COLO829 (cell line): Measurements from ENCODE around the gene ARHGEF10L.

Experiments
- DNase-seq: peaks from one replicate; pipeline ENCODE4 v3.0.0; 2012; ENCODE audit warnings: low spot score

ARHGEF10L gene

DNA sequence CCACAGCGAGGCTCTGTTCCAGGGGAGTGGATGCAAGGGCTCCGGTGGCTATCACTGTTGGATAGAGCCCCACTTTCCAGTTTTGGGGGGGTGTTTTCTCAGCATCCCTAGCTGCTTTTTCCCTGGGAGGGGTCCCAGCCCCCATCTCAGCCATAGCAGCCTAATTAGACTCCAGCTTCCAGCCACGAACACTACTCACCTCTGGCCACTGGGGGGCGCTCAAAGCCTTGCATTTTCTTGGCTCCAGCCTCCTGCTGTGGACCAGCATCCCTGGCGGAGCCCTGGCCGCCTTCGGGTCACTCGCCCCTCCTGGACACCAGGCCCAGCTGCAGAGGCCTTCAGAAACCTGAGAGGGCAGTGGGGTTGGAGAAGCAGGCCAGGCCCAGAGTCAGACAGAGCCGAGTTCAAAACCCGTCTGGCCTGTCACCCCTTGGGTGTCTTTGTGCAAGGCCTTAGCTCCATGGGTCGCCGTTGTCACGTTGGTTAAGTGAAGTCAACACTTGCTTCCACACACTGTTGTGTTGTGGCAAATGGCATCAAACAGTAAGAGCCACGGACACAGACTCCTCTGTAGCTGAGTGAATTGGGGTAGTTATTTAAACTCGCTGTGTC is 122.2 kb downstream of the ARHGEF10L start:
- DNase-seq = peak; percentile 64

DNA sequence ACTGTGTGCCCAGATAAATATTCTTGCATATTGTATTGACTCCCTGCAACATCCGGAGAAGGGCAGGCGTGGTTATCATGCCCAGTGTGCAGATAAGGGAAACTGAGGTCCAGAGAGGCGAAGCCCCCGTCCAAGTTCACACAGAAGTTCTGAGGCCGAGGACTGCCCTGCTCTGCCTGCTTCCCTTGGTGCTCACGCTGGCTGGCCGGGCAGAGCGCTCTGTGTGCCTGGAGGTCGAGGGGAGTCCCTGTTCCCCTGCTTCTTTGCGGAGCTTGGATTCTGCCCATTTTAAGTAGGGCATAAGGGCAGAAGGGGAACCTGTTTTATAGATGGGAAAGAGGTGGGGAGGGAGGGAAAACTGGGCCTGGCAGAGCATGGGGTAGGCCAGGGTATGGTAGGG is 122.8 kb downstream of the ARHGEF10L start:
- no peak for DNase-seq

DNA sequence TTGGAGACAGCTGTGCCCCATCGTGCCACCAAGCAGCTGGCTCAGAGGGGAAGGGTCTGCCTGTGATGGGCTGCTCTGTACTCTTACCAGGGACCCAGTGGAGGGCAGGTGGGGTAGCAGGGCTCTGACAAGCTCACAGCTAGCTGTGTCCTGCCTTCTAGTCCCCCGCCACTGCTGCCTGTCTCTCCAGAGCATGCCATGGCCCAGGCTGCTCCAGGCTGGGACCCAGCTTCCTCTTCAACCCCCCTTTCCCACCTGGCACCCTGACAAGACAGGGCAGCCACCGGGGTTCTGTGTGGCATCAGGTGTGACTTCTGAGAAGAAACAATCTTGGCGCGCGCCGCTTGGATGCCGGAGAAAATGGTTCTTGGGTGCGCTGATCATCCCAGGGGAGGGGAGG is 123.3 kb downstream of the ARHGEF10L start:
- DNase-seq = no peak

DNA sequence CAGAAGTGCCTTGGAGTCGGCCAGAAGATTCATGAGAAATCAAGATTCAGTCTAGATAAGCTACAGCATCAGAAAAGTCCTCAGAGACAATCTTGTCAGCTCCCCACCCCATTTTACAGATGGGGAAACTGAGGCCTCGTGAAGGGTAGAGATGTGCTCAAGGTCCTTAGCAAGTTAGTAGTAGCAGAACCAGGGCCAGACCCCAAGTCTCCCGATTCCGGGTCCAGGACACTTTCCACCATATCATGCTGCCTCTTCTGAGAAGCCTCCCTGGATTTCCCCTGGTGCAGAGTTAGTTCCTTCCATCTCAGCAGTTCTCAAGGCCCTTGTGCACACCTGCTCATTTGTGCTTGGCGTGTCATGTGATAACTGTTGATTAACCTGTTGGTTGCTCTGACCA is 124.1 kb downstream of the ARHGEF10L start:
- DNase-seq = no peak

DNA sequence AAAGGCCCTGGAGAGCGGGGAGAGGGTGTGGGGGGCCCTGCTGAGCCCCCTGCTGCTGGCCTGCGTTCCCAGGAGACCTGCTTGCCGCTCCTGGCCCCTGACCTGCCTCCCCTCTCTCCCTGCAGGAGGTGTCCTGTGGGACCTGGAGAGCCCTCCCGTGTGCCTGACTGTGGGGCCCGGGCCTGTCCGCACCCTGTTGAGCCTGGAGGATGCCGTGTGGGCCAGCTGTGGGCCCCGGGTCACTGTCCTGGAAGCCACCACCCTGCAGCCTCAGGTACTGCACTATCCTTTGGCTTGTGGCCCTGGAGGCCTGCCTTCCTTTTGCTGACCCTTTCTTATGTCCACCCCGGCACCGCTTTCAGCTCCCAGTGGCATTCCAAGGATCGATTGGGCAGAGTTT is 124.8 kb downstream of the ARHGEF10L start:
- no peak for DNase-seq

DNA sequence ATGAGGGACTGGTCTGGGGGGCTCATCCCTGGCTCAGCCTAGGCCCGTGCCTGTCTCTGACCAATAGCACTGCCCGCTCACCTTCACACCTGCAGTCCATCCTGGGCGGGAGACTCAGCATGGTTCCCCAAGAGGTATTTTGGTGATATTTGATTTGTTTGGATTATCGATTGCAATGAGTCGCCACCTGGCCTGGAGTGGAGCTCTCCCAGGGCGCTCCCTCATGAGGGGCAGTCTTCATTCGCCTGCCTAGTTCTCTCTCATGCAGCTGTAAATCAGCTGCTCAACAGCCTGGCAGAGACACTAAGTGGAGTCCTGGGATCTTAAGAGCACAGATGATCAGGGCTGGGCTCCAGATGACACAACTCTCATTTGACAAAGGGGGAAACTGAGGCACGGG is 125.6 kb downstream of the ARHGEF10L start:
- DNase-seq = no peak

DNA sequence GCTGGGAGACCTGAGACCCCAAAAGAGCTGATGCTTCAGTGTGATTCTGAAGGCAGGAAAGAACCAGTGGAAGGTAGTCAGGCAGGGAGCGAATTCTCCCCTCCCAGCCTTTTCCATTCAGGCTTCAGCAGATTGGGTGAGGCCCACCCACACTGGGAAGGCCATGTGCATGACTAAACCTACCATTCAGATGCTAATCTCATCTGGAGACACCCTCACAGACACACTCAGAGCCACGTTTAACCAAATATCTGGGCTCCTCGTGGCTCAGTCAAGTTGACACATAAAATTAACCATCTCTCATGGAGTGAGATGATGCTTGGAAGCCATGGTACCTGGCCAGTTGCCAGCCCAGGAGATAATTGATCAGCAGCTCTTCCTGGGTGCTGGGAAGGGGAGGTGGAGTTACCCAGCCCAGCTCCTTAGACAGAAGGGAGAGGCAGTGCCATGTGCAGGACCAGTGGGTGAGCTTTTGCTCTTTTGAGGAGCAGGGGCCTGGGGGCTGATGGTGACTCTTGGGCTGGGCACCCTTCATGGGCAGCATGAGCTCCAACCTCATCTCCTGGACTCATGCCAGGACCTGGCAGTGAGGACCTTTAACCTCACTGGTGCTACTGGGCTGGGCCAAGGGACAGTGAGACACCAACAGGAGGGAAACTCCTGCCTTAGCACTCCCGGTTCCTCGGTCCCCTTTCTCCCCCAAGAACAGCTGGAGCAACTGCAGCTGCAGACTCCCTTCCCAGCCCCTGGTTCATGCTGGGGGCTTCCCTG is 126.6 kb downstream of the ARHGEF10L start:
- DNase-seq = no peak

DNA sequence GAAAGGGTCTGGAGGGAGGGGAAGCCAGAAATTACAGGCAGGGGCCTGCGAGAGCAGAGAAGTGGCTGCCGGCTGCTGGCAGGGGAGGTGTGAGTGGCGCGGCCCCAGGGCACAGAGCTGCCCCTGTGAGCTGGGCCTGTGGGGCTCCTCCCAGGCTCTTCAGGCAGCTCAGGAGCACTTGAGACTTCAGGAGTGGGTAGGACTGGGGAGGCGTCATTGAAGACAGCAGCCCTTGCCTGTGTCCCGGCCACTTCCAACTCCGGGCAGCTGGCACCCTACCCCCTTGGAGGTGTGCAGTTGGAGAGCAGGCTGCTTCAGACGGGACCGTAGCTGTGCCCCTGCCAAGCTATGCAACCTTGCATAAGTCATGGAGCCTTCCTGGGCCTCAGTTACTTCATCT is 128.1 kb downstream of the ARHGEF10L start:
- no peak for DNase-seq

DNA sequence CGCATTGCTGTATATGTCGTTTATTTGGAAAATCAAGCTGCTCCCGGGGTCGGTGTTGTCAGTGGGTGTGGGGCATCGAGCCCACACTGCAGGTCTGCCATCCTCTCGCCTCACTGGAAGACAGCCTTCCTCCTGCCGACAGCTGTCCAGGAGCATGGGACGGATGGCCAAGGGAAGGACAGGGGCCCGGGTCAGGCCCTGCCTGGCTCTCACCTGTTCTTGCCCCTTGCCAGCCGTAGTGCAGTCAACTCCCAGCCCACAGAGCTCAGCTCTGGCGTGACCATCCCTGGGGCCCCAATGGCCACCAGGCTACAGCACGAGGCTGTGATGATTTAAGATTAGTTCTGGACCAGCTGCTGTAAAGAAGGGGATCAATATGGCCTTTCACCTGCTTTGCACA is 128.7 kb downstream of the ARHGEF10L start:
- no peak for DNase-seq

DNA sequence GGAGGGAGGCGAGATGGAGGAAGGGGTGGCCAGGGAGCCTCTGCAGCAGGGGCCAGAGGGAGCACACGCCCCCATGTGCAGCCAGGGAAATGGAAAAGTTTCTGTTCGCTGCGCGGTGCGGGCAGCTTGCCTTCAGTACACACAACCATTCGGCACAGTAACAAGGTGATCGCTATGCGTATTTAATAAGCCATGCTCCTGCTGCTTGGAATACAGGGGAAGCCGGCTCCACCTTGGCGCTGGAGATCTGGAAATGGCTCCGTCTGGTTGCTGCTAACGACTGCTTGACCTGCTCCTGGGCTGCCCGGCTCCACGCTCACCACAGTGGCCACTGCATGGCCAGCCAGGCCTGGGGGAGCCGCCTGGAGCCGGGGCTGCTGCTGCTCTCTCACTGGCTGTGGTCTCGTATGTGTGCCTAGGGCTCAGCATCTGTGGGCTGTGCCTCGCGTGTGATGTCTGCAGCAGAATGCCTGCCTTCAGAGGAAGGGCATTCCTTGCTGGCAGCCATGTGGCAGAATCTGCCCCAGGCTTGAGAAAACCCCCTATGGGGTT is 129.2 kb downstream of the ARHGEF10L start:
- no peak for DNase-seq

DNA sequence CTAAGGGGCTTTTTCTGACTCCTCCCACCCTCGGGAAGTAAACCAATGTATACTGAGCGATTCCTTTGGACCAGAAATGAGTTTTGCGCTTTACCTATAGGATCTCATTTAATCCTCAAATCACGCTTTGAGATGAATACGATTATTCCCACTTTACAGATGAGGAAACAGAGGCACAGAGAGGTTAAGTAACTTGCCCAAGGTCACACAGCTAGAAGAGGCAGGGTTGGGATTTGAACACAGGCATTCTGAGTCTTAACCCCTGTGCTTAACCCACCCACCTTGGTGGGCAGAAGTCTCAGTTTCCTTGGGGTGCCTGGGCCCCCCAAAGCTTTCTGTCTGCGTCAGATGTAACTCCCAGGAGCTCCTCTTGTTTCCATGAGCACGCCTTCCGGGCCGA is 129.8 kb downstream of the ARHGEF10L start:
- DNase-seq = no peak

DNA sequence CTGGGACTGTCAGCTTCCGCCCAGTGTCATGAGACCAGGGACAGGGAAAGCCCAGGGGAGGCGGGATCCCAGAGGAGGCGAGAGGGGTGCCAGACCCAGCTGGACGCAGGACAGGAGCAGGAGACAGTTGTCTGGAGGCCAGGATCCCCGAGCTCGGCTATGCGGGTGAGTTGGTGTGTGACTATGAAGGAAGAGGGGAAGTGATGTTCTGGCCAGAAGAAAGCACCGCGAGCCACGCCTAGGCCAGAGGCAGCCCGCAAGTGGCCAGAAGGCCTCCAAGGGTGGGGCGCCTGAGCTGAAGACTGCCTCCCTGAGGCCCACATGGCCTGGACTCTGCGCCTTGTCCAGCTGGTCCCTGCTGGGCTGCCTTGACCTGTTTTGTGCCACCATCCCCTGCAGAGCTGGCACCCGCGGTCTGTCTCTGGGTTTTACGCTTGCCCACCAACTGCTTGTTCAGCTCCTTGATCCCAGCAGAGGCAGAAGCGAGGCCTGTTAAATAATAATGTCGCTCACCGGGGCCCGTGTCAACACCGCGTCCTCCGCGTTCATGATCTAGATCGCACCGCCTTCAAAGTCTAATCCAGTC is 130.5 kb downstream of the ARHGEF10L start:
- DNase-seq = no peak

DNA sequence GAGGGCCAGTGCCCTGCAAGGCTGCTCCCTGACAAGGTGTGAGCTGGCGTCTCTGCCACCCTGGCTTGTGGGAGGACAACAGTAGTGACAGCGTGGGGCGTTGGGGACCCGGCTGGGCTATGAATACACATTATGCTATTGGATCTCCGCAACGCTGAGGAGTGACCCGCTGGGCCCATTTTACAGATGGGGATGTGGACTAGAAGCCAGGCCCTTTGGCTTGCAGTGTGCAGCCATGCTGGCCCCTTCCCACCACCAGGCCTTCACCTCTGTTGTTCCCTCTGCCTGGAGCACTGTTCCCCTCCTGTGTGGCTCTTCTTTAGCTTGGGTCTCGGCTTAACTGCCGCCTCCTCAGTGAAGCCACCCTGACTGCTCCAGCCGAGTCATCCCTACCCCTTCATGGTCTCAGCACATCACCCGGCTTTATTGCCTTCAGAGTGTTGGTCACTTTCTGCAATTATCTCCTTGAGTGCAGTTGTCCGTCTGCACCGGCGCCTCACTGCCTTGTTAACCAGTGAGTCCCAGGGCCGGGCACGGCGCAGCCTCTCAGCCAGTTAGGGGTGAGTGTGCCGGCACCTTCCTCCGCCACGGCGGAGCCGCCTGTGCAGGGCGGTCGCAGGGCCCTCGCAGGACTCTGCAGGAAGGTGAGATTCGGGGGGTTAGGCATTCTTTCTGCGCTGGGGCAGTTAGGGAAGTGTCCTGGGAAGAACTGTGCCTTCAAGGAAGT is 131.3 kb downstream of the ARHGEF10L start:
- no peak for DNase-seq

DNA sequence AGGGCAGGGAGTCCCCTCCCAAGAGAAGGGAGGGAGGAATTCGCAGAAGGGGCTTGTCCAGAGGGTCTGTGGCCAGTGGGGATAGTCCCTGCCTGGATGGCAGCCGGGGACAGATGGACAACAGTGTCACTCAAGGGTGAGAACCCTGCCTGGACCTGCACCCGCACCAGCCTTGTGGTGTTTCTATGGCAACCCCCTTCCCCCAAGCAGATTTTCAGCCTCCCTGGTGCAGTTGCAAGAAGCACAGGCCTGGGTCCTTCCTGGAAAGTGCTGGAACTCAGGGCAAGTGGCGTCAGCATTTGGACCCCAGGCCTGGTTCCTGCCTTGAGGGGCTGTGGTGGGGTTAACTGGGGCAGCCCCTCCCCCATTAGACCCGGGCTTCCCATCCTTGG is 131.8 kb downstream of the ARHGEF10L start:
- no peak for DNase-seq

DNA sequence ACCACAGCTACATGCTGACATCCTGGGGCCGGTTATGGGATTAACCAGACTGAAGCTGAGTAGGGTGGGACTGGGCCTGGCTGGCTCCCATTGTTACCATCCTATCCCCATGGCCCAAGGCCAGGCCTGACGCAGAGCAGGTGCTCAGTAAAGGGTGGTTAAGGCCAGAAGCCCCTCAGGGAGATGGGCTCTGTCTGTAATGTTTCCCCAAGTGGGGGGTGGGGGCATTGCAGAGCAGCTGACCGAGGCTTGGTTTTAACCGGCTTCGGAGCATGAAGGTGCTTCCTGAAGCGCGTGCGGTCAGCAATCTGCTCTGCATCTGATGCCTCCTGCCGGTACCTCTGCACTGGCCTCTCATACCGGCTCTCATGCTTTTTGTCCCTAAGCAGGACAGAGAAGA is 132.2 kb downstream of the ARHGEF10L start:
- no peak for DNase-seq

DNA sequence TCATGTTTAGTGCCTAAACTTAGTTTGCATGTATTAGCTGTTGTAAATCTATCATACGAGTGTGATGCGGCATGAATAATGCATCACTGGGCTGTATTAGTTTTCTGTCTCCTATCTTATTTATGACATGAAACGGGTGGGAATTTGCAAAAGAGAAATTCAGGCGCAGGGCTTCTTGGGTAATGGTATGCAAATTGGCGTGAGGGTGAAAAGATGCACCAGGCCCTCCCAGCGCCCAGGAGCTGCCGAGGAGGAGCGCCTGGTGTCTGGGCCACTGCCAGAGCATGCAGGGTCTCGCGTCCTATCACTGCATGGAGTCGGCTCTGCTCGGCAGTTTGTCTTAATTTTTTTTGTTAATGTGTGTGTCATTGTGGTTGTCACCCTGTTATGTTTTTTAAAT is 132.7 kb downstream of the ARHGEF10L start:
- DNase-seq = no peak

DNA sequence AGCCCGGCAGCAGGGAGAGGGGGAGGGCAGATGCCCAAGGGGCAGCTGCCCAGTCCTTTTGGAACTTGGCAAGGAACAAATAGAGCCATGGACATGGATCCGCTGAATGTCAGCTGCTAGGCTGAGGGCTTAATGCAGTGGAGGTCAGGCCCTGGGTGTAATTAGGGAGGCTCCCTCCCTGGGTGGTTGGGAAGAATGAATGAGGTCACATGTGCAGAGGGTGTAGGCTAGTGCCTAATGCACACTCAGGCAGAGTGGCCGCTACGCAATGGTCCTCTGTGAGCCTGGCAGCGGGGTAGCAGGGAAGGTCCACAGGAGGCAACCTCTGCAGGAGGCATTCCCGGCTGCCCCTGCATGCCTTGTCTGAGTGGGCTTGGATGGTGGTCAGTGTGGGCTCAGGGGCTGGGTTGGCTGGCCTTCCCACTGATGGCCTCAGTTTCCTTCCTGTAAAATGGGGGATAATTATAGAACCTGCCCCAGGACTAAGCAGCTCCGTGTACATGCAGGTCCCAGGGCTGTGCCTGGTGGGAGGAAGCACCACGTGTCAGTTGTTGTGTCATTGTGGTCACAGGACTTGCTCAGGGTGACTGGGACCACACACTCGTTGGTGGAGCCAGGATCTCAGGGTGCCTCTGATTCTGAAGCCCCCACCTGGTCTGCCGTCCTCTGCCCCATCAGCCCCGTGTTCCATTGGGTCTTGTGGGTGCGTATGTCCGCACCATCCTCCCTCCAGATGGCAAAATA is 134.0 kb downstream of the ARHGEF10L start:
- no peak for DNase-seq

DNA sequence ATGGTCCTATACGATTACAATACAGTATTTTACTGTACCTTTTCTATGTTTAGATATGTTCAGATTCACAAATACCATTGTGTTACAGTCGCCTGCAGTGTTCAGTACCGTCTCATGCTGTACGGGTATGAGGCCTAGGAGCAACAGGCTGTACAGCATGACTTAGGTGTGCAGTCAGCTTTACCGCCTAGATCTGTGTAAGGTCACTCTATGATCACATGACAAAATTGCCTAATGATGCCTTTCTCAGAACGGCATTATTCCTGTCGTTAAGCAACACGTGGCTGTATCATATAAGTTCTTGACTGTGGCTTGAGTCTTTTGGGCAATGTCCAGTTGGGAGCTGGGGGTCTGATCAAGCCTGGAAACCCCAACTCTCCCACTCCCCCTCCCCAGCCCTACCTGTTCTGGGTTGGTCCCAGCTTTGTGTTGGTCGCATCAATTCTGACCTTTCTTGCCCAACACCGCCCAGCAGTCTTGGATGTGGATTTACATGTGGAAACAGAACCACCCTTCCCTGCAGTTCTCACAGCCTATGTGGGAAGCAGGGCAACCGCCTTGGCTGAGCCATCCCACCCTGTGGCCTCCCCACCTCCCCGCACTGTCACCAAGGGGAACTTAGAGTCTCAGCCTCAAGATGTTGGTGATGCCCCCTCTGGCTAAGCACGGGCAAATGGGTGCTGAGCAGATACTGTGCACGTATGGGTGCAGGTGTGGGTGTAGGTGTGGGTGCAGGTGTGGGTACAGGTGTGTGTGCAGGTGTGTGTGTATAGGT is 135.4 kb downstream of the ARHGEF10L start:
- no peak for DNase-seq

DNA sequence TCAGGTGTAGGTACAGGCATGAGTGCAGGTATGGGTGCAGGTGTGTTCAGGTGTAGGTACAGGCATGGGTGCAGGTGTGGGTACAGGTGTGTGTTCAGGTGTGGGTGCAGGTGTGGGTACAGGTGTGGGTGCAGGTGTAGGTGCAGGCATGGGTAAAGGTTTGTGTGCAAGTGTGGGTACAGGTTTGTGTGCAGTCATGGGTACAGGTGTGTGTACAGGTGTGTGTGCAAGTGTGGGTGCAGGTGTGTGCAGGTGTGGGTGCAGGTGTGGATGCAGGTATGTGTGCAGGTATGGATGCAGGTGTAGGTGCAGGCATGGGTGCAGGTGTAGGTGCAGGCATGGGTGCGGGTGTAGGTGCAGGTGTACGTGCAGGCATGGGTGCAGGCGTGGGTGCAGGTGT is 136.2 kb downstream of the ARHGEF10L start:
- no peak for DNase-seq

DNA sequence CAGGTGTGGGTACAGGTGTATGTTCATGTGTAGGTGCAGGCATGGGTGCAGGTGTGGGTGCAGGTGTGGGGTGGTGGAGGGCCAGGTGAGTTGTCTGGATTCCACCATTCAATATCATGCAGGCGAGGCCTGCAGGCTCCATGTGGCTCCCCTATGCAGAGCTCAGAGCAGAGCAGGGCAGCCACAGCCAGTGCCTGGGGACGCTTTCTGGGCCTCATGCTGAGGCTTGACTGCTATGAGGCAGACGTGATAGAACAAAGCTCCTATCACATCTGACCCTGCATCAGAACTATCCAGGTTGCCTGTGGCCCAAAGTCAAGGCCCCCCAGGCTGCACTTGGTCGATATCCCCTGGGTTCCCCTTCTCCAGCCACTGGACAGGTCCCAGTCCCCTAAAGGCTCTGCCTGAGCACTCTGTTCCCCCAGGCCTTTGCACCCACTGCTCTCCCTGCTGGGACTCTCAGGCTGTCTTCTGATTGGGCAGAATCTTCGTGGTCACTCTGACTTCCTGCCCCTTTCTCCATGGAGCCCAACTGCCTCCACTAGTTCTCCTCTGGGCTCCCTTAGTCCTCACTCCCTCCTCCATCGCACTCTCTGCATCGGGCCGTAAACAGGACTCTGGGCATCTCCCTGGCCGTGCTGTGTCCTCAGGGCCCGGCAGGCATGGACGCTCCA is 137.0 kb downstream of the ARHGEF10L start:
- no peak for DNase-seq

DNA sequence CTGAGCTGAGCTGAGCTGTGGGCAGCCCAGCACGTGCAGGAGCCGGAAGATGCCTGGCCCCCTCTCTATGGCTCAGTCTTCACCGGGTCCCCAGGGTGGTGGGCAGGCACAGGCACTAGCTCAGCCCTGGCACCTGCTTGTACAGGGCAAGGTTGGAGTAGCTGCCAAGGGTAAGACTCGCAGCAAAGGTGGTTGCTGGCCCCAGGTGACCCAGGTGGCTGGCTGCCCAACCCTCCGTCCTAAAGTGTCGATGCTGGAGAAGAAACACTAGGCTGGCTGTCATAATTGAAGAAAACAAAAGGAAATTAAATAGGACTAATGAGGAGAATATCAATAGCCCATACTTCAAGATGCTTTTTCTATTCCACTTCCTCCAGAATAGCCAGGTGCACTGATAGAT is 138.5 kb downstream of the ARHGEF10L start:
- DNase-seq = no peak
